Activated CD8-positive, alpha-beta memory T cell treated with anti-CD3 and anti-CD28 coated beads for 24 hours (primary cell): ENCODE measurements around the gene GET3.

Experiments used
- DNase-seq: peaks from one replicate; pipeline ENCODE4 v3.0.0-alpha.2; 2020

GET3 gene

GRCh38 chr19:12754465-12755196 is 17.3 kb downstream of the GET3 start:
- no peak for DNase-seq

- no peak for DNase-seq
Observed at GRCh38 chr19:12756150-12756883, 19.0 kb downstream of the GET3 start.

DNA sequence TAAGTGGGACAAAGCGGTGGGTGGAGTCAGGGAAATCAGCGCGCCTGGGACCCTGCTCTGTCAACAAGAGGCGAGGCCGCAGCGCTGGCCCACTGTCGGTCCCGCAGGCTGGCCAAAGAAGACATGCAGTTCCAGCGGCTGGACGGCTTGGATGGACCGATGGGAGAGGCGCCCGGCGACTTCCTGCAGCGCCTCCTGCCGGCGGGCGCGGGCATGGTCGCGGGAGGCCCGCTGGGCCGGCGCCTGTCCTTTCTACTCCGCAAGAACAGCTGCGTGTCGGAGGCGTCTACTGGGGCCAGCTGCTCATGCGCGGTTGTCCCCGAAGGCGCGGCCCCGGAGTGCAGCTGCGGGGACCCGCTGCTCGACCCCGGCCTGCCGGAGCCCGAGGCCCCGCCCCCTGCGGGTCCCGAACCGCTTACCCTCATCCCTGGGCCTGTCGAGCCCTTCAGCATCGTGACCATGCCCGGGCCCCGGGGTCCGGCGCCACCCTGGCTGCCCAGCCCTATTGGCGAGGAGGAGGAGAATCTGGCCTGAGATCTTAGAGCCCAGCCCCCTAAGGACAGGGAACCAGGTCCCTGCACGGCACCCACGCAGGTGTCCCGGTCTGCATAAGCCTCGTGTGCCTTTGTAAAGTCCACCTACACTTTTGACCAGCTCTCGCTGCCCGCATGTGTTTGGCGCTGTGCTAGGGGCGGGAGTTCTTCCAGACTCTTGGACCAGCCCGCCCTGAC is 20.4 kb downstream of the GET3 start:
- peak; percentile 85 for DNase-seq

DNA sequence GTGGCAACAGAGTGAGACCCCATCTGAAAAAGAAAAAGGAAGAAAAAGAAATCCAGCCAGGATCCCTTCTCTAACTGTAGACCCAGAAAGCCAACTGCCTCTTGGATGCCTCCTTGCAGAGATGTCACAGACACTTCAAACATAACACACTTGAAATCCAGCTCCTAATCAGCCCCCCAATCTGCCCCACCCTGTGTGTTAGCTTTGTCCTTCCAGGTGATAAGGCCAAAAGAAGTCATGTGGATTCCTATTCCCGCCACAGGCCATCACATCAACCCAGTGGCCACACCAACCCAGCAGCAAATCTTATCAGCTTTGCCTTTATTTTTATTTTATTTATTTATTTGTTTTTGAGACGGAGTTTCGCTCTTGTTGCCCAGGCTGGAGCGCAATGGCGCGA is 22.4 kb downstream of the GET3 start:
- no peak for DNase-seq

DNA sequence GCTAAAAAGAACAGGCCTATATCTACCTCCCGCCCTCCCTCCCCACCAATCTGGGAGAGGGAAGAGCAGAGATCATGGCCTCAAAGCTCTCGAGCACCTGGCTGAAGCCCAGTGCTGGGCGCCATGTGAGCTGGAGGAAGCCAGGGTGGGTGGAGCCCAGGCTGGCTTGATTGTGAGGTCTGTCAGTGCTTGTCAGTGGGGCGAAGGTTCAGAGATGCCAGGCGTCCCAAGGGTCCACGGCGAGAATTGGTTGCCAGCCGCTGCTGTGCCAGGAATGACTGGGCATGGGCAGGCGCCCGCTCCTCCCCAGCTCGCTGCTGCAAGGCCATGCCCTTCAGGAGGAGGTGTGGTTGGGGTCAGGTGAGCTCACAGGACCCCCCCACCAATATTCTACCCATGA is 25.8 kb downstream of the GET3 start:
- no peak for DNase-seq

DNA sequence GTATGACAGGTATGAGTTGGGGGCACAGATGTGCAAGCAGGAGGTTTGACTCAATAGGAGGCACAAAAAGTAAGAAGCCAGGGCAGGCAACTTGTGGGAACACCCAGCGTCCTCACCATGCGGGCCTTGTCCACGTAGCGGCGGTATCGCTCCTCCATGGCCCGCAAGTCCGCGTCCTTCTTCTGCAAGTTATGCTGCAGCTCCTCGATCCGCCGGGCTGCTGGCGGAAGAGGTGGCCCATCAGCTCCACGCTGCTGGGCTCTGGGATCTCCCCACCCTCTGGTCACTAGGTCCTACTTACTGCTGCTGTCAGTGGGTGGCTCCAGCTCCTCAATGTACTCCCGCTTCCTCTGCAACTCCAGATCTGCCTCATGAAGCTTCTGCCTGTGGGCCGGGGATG is 27.4 kb downstream of the GET3 start:
- no peak for DNase-seq

DNA sequence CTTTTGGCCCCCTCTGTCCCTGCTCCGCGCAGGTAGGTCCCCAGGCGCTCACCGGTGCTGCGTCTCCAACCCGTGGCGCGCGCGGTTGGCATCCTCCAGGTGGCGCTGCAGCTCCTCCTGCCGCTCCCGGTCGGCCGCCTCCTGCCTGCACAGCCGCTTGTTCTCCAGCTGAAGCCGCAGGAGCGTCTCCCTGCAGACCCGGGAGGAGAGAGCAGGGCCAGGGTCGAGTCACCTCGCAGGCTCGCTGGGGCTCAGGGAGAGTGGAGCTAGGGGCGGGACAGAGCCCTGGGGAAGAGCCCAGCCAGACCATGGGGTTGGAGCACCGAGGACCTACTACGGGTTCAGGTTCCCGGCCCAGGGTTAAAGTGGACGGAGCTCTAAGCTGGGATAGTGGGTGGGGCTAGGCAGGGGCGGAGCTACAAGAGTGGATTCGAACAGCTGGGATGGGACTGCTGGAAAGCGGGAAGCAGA is 28.8 kb downstream of the GET3 start:
- peak; percentile 96 for DNase-seq

DNA sequence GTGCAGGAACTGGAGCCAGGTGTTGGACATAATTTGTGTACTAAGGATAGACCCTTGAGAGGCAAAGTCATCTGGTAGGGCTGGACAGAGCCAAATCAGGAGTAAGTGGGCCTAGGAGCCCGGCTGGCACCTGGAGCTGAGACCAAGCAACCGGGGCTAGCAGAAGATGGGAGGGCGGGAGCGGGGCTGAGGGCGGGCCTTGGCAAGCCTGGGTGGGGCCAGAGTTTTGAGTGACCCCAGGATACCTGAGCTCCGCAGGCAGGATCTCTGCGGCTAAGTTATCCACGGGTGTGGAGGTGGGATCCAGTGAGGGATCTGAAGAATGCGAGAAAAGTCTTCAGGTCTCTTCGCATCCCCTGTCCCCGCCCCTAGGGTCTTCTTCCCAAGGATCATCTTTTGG is 29.9 kb downstream of the GET3 start:
- DNase-seq: no peak

- DNase-seq: no peak
Observed at GRCh38 chr19:12767666-12768065, 30.4 kb downstream of the GET3 start.

- peak; percentile 66 for DNase-seq
Observed at GRCh38 chr19:12769689-12770088, 32.4 kb downstream of the GET3 start.

DNA sequence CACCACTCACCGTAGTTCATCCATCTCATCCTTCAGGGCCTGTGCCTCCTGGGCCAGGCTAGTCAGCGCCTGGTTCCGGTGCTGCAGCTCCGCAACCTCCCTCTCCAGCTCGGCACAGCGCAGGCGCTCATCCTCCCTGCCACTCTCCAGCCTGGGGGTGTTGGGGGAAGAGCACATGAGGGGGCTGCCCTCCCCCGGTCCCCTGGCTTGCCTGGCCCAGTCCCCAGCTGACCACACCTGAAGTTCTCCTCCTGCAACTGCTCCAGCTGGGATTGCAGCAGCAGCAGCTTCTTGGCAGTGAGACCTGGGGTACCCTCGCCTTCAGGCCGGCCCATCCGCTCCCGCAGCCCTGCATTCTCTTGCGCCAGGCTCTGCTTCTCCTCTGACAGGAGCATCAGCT is 33.6 kb downstream of the GET3 start:
- DNase-seq: no peak

GRCh38 chr19:12772323-12772722 is 35.0 kb downstream of the GET3 start:
- no peak for DNase-seq

GRCh38 chr19:12773571-12773970 is 36.3 kb downstream of the GET3 start:
- DNase-seq: no peak

GRCh38 chr19:12774588-12775555 is 37.6 kb downstream of the GET3 start, which contains the start of gene HOOK2:
TSS of gene HOOK2 (minus strand) at chr19:12775552. CDS start at chr19:12775449, 103 bp downstream.
- no peak for DNase-seq

DNA sequence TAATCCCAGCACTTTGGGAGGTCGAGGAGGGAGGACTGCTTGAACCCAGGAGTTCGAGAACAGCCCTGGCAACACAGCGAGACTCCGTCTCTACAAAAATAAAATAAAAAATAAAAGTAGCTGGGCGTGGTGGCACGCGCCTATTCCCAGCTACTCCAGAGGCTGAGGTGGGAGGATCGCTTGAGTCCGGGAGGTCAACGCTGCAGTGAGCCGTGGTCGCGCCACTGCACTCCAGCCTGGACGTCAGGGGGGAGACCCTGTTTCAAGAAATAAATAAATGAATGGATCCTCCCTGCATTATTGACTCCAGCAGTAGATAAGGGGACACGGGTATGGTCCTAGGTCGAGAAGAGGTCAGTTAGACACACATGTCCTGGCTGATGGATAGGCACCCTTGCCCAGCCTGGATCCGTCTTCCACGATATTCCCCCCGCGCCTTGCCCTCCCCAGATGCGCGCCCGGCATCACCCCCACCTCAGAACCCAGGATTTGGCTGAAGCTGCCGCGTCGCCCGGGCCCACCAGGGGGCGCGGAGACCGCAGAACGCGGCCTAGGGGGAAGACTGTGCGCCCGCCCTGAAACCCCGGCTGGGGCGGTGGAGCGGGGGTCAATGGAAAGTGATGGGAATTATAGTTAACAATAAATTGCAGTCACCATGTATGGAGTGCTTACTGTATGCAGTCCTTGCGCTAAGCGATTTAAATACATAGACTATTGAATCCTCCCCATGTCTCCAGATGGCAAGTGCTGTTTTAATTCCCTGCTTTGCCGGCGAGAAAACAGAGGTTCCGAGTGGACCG is 40.1 kb downstream of the GET3 start:
- peak; percentile 94 for DNase-seq

GRCh38 chr19:12778017-12778904 is 41.0 kb downstream of the GET3 start:
- peak; percentile 81 for DNase-seq

- DNase-seq: no peak
Observed at GRCh38 chr19:12778905-12779161, 41.5 kb downstream of the GET3 start.

- no peak for DNase-seq
Observed at GRCh38 chr19:12779162-12779993, 42.1 kb downstream of the GET3 start.

GRCh38 chr19:12782174-12782423 is 44.8 kb downstream of the GET3 start:
- DNase-seq: no peak
